ENCODE measurements around the gene NSD1. TPM values are rescaled to one million over a fixed set of nuclear protein-coding genes. Genes with fewer than 3 reads are reported as not detected.

NSD1 gene
- total RNA-seq, 4 donors from 2014 or later, result 61.9 to 114 (median 73.9) TPM

- no peaks in the 10 kb centered on the region for H3K9me3 ChIP-seq
- H3K36me3 ChIP-seq, result peaks cover 27 to 40% of the 10 kb centered on the region in 2 donors
- peaks cover 0 to under 1% of the 10 kb centered on the region in 2 donors for H3K4me1 ChIP-seq
- H3K27ac ChIP-seq, result no peak overlapping the region
- no peaks in the 10 kb centered on the region for H3K27me3 ChIP-seq
- WGBS, 2 donors, result 93 to 95% methylated on average over 3 of the region's 3 CpGs
- no peak overlapping the region for H3K4me3 ChIP-seq (replicated peaks in 1 of 3)
- intact Hi-C loops (cut with DNase I), result no loop called here
- TF ChIP-seq POLR2A (IDR thresholded peaks at IDR 0.05) (no peak), CTCF (IDR thresholded peaks at IDR 0.05) (no peak)
- DNase-seq, result no peak
These were observed 136.4 kb downstream of the NSD1 start for GRCh38 chr5:177269976-177270375.

- H3K9me3 ChIP-seq, result no peaks in the 10 kb centered on the region
- H3K27me3 ChIP-seq, result no peaks in the 10 kb centered on the region
- no peaks in the 10 kb centered on the region for H3K4me1 ChIP-seq
- peaks cover 25 to 41% of the 10 kb centered on the region in 2 donors for H3K36me3 ChIP-seq
- DNase-seq, result no peak
- H3K4me3 ChIP-seq (replicated peaks in 1 of 3), result no peak overlapping the region
- intact Hi-C loops (cut with DNase I), result no loop called here
- no peak overlapping the region for H3K27ac ChIP-seq
- 93 to 95% methylated on average over 3 of the region's 3 CpGs for WGBS, 2 donors
- no peak for TF ChIP-seq CTCF (IDR thresholded peaks at IDR 0.05)
- TF ChIP-seq POLR2A (IDR thresholded peaks at IDR 0.05), result no peak
These were observed 137.1 kb downstream of the NSD1 start for GRCh38 chr5:177270653-177271052.

DNA sequence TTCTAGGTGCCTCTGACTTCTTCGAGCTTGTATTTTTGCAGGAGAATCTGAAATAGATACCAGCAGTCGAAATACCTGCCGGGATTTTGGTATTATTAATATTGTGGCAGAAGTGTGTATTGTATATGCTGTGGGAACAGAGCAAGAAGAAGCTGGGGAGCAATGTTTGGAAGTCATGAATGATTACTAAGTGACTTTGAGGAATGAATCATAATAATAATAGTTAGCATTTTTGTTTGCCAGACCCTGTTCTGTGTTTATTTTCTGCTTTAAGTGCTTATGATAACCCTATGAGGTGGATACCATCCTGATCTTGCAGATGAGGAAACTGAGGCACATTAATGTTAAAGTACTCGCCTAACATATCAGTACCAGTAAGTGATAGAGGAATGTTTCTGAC, 137.5 kb downstream of the NSD1 start:
- DNase-seq, result no peak
- peaks cover 24 to 41% of the 10 kb centered on the region in 2 donors for H3K36me3 ChIP-seq
- TF ChIP-seq CTCF (IDR thresholded peaks at IDR 0.05) (no peak), POLR2A (IDR thresholded peaks at IDR 0.05) (no peak)
- 95 to 98% methylated on average over 4 of the region's 4 CpGs for WGBS, 2 donors
- no peak overlapping the region for H3K27ac ChIP-seq
- no peak overlapping the region for H3K4me3 ChIP-seq (replicated peaks in 1 of 3)
- intact Hi-C loops (cut with DNase I), result no loop called here
- no peaks in the 10 kb centered on the region for H3K27me3 ChIP-seq
- H3K4me1 ChIP-seq, result no peaks in the 10 kb centered on the region
- no peaks in the 10 kb centered on the region for H3K9me3 ChIP-seq

DNA sequence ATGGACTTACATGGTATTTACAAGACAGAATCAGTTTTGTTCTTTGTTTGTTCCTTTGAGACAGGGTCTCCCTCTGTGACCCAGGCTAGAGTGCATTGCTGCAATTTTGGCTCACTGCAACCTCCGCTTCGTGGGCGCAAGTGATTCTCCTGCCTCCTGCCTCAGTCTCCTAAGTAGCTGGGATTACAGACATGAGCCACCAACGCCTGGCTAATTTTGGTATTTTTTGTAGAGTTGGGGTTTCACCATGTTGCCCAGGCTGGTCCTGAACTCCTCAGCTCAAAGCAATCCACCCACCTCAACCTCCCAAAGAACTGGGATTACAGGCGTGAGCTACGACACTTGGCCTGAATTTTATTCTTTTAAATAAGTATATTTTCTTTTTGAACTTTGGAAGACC, 142.3 kb downstream of the NSD1 start:
- H3K9me3 ChIP-seq, result no peaks in the 10 kb centered on the region
- TF ChIP-seq POLR2A (IDR thresholded peaks at IDR 0.05), result no peak
- no peak for TF ChIP-seq CTCF (IDR thresholded peaks at IDR 0.05)
- DNase-seq, result no peak
- WGBS, 2 donors, result 92% methylated on average over 6 of the region's 6 CpGs
- intact Hi-C loops (cut with DNase I), result no loop called here
- H3K4me3 ChIP-seq (replicated peaks in 1 of 3), result no peak overlapping the region
- H3K4me1 ChIP-seq, result no peaks in the 10 kb centered on the region
- H3K27ac ChIP-seq, result no peak overlapping the region
- H3K36me3 ChIP-seq, result peaks cover 22 to 52% of the 10 kb centered on the region in 2 donors
- H3K27me3 ChIP-seq, result no peaks in the 10 kb centered on the region

GRCh38 chr5:177276886-177277285, 143.3 kb downstream of the NSD1 start:
- peaks cover 28 to 51% of the 10 kb centered on the region in 2 donors for H3K36me3 ChIP-seq
- WGBS, 2 donors, result 70 to 75% methylated on average over 1 of the region's 1 CpG

More at GRCh38 chr5:177276886-177277285, 143.3 kb downstream of the NSD1 start:
- no peaks in the 10 kb centered on the region for H3K27me3 ChIP-seq
- H3K9me3 ChIP-seq, result no peaks in the 10 kb centered on the region
- no peak overlapping the region for H3K4me3 ChIP-seq (replicated peaks in 1 of 3)
- no peak overlapping the region for H3K27ac ChIP-seq
- intact Hi-C loops (cut with DNase I), result no loop called here
- DNase-seq, result no peak
- H3K4me1 ChIP-seq, result no peaks in the 10 kb centered on the region
- TF ChIP-seq CTCF (IDR thresholded peaks at IDR 0.05) (no peak), POLR2A (IDR thresholded peaks at IDR 0.05) (no peak)

All from thyroid gland (tissue), 4 donors.